ENCODE results near the gene PLA2G15.
"Not testable (repeated sequence)": the region's sequence is repeated elsewhere in the genome, so short reads cannot be mapped to it uniquely, and the experiment has no call there.

Gene PLA2G15

GRCh38 chr16:68283801-68284598 lies 38.8 kb downstream of the PLA2G15 start:
- Histone ChIP-seq H3K9me3 (ENCODE audit: insufficient read depth, low read length) (0 out of 2 replicates have a peak, but pooled peaks cover 3% of the 10 kb centered on the region), H3K9ac (ENCODE audit: insufficient read length, low read depth) (no peak overlapping the region), H3K4me3 (ENCODE audit: insufficient read length, low read depth) (no peak overlapping the region), H3K27me3 (ENCODE audit: insufficient read depth, insufficient read length) (no peaks in the 10 kb centered on the region), H3K4me1 (ENCODE audit: insufficient read depth, insufficient read length) (no peaks in the 10 kb centered on the region), H3K36me3 (ENCODE audit: insufficient read depth, insufficient read length, low read length) (peaks cover 86% of the 10 kb centered on the region)
- TF ChIP-seq SUZ12 (IDR thresholded peaks at IDR 0.05; ENCODE audit: extremely low read depth, insufficient read depth, insufficient read length) (no peak), YY1 (IDR thresholded peaks at IDR 0.05; ENCODE audit: insufficient read depth, insufficient read length) (no peak), ZNF274 (IDR thresholded peaks at IDR 0.05; ENCODE audit: low read depth, low read length) (no peak)
- no peak for DNase-seq (ENCODE audit: low read depth, low spot score)

DNA sequence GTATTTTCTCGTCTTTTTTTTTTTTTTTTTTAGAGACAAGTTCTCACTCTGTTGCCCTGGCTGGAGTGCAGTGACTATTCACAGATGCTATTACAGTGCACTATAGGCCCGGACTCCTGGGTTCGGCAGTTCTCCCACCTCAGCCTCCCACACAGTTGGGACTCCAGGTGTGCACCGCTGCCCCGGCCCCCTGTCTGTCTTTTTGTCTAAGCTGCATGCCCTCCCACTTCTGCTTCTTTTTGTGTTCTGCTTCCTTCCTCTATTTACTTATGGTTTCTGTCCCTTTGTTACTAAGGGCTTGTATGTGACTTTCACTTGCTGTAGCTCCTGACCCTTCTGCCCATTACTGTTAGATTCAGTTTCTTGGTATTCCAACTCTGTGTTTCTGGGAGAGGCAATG lies 39.7 kb downstream of the PLA2G15 start:
- Histone ChIP-seq H3K27me3 (ENCODE audit: insufficient read depth, insufficient read length) (no peaks in the 10 kb centered on the region), H3K36me3 (ENCODE audit: insufficient read depth, insufficient read length, low read length) (peaks cover 81% of the 10 kb centered on the region), H3K4me3 (ENCODE audit: insufficient read length, low read depth) (no peak overlapping the region), H3K4me1 (ENCODE audit: insufficient read depth, insufficient read length) (no peaks in the 10 kb centered on the region), H3K9ac (ENCODE audit: insufficient read length, low read depth) (no peak overlapping the region), H3K9me3 (ENCODE audit: insufficient read depth, low read length) (no peaks in the 10 kb centered on the region)
- TF ChIP-seq YY1 (IDR thresholded peaks at IDR 0.05; ENCODE audit: insufficient read depth, insufficient read length) (no peak), SUZ12 (IDR thresholded peaks at IDR 0.05; ENCODE audit: extremely low read depth, insufficient read depth, insufficient read length) (no peak), ZNF274 (IDR thresholded peaks at IDR 0.05; ENCODE audit: low read depth, low read length) (no peak)
- DNase-seq (ENCODE audit: low read depth, low spot score), result no peak

- H3K36me3 ChIP-seq (ENCODE audit: insufficient read depth, insufficient read length, low read length), result peaks cover 83% of the 10 kb centered on the region
- H3K4me3 ChIP-seq (ENCODE audit: insufficient read length, low read depth), result no peak overlapping the region
- H3K9ac ChIP-seq (ENCODE audit: insufficient read length, low read depth), result no peak overlapping the region
- no peaks in the 10 kb centered on the region for H3K4me1 ChIP-seq (ENCODE audit: insufficient read depth, insufficient read length)
- no peak for DNase-seq (ENCODE audit: low read depth, low spot score)
- TF ChIP-seq YY1 (IDR thresholded peaks at IDR 0.05; ENCODE audit: insufficient read depth, insufficient read length) (no peak), SUZ12 (IDR thresholded peaks at IDR 0.05; ENCODE audit: extremely low read depth, insufficient read depth, insufficient read length) (no peak), ZNF274 (IDR thresholded peaks at IDR 0.05; ENCODE audit: low read depth, low read length) (no peak)
- no peaks in the 10 kb centered on the region for H3K27me3 ChIP-seq (ENCODE audit: insufficient read depth, insufficient read length)
- H3K9me3 ChIP-seq (ENCODE audit: insufficient read depth, low read length), result no peaks in the 10 kb centered on the region
These were observed 40.5 kb downstream of the PLA2G15 start for GRCh38 chr16:68285683-68286082.

GRCh38 chr16:68286153-68287074 lies 41.2 kb downstream of the PLA2G15 start:
- Histone ChIP-seq H3K9ac (ENCODE audit: insufficient read length, low read depth) (no peak overlapping the region), H3K4me3 (ENCODE audit: insufficient read length, low read depth) (no peak overlapping the region), H3K27me3 (ENCODE audit: insufficient read depth, insufficient read length) (no peaks in the 10 kb centered on the region), H3K36me3 (ENCODE audit: insufficient read depth, insufficient read length, low read length) (peaks cover 84% of the 10 kb centered on the region), H3K9me3 (ENCODE audit: insufficient read depth, low read length) (no peaks in the 10 kb centered on the region), H3K4me1 (ENCODE audit: insufficient read depth, insufficient read length) (no peaks in the 10 kb centered on the region)
- DNase-seq (ENCODE audit: low read depth, low spot score), result no peak
- TF ChIP-seq YY1 (IDR thresholded peaks at IDR 0.05; ENCODE audit: insufficient read depth, insufficient read length), result no peak
- TF ChIP-seq ZNF274 (IDR thresholded peaks at IDR 0.05; ENCODE audit: low read depth, low read length), result no peak
- no peak for TF ChIP-seq SUZ12 (IDR thresholded peaks at IDR 0.05; ENCODE audit: extremely low read depth, insufficient read depth, insufficient read length)

DNA sequence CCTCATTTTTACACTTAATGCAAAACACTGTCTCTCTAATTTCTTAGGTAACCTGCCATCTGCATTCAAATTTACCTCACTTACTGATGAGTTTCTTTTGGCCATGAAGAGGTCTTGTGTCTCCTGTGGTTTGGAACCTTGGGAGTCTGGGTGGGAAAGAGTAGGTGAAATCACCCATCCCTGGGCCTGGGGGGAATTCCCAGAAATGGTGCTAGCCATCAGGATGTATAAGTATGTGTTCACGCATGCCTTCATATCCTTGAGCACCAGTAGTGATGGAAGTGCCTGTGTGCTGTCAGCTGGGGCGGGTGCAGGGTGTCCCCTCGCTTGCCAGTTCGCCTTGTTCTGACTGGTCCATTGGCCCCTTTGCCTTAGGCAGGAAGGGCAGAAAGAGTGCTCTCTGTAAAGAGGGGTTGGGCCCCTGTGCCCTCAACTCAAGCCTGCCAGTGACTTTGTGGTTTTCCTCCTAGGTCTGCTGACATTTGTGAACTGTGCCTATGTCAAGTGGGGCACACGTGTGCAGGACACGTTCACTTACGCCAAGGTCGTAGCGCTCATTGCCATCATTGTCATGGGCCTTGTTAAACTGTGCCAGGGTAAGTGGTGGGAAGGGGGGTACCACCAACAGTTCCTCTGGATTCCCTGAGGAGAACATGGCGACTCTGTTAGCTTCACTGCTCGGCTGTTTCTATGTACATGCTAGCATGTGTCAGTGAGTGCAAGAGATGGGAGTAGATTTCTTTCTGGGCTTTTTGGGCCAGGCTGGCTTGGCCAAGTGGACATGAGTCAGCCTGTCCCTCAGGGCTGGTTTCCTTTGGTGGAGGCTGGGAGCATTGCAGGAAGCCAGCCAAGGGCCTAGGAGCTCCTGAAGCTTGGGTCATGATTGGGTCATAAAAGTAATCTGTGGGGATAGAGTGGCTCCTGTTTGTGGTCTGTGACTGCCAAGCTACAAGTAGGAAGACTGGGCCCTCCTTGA lies 42.4 kb downstream of the PLA2G15 start:
- H3K36me3 ChIP-seq (ENCODE audit: insufficient read depth, insufficient read length, low read length), result peaks cover 84% of the 10 kb centered on the region
- DNase-seq (ENCODE audit: low read depth, low spot score), result no peak
- H3K4me1 ChIP-seq (ENCODE audit: insufficient read depth, insufficient read length), result no peaks in the 10 kb centered on the region
- H3K9me3 ChIP-seq (ENCODE audit: insufficient read depth, low read length), result no peaks in the 10 kb centered on the region
- no peak for TF ChIP-seq SUZ12 (IDR thresholded peaks at IDR 0.05; ENCODE audit: extremely low read depth, insufficient read depth, insufficient read length)
- no peak overlapping the region for H3K9ac ChIP-seq (ENCODE audit: insufficient read length, low read depth)
- no peaks in the 10 kb centered on the region for H3K27me3 ChIP-seq (ENCODE audit: insufficient read depth, insufficient read length)
- no peak overlapping the region for H3K4me3 ChIP-seq (ENCODE audit: insufficient read length, low read depth)

- H3K36me3 ChIP-seq (ENCODE audit: insufficient read depth, insufficient read length, low read length), result peaks cover 82% of the 10 kb centered on the region
- no peak for DNase-seq (ENCODE audit: low read depth, low spot score)
- H3K27me3 ChIP-seq (ENCODE audit: insufficient read depth, insufficient read length), result no peaks in the 10 kb centered on the region
- no peak overlapping the region for H3K9ac ChIP-seq (ENCODE audit: insufficient read length, low read depth)
- no peaks in the 10 kb centered on the region for H3K9me3 ChIP-seq (ENCODE audit: insufficient read depth, low read length)
- no peaks in the 10 kb centered on the region for H3K4me1 ChIP-seq (ENCODE audit: insufficient read depth, insufficient read length)
- no peak overlapping the region for H3K4me3 ChIP-seq (ENCODE audit: insufficient read length, low read depth)
- TF ChIP-seq ZNF274 (IDR thresholded peaks at IDR 0.05; ENCODE audit: low read depth, low read length) (no peak), YY1 (IDR thresholded peaks at IDR 0.05; ENCODE audit: insufficient read depth, insufficient read length) (no peak), SUZ12 (IDR thresholded peaks at IDR 0.05; ENCODE audit: extremely low read depth, insufficient read depth, insufficient read length) (no peak)
These were observed 43.1 kb downstream of the PLA2G15 start for GRCh38 chr16:68288252-68288650.

- H3K36me3 ChIP-seq (ENCODE audit: insufficient read depth, insufficient read length, low read length), result peaks cover 82% of the 10 kb centered on the region
- H3K4me3 ChIP-seq (ENCODE audit: insufficient read length, low read depth); H3K9me3 ChIP-seq (ENCODE audit: insufficient read depth, low read length); H3K4me1 ChIP-seq (ENCODE audit: insufficient read depth, insufficient read length); H3K9ac ChIP-seq (ENCODE audit: insufficient read length, low read depth); DNase-seq (ENCODE audit: low read depth, low spot score); H3K27me3 ChIP-seq (ENCODE audit: insufficient read depth, insufficient read length): not testable (repeated sequence)
These were observed 43.6 kb downstream of the PLA2G15 start for GRCh38 chr16:68288796-68289195.

All from NT2/D1 (cell line).